Measurements from ENCODE around the gene RGL1. TPM values are rescaled to one million over a fixed set of nuclear protein-coding genes. Genes with fewer than 3 reads are reported as not detected.

Gene RGL1
- total RNA-seq, 1 experiment from 2014 or later, result 0.91 TPM

- in situ Hi-C loops (cut with HindIII; ENCODE audit: low pct_unique_long_range_greater_than_20kb, low sequenced_read_pairs), result no loop called here
- DNase-seq (ENCODE audit: low read depth), result no peak
Measured at GRCh38 chr1:183953031-183953430, 148.1 kb downstream of the RGL1 start.

DNA sequence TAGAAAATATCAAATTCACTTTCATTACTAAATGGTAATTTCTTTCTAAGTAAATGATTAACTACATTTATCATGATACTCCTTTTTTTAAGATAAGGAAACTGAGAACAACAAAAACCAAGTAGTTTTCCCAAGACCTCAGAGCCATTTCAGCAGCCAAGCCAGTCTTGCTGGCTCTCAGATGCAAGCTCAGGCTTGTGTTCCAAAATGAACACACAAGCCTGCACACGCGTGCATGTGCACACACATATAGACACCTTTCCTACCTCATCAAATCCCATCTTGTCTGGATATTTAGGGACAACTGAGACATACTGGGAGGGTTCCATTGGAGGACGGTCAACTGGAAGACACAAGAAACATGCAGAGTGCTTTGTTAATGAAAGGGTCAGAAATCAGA lies 149.6 kb downstream of the RGL1 start:
- no peak for DNase-seq (ENCODE audit: low read depth)
- in situ Hi-C loops (cut with HindIII; ENCODE audit: low pct_unique_long_range_greater_than_20kb, low sequenced_read_pairs), result no loop called here

GRCh38 chr1:183956559-183957188 lies 151.8 kb downstream of the RGL1 start:
- DNase-seq (ENCODE audit: low read depth), result peak; percentile 19
- in situ Hi-C loops (cut with HindIII; ENCODE audit: low pct_unique_long_range_greater_than_20kb, low sequenced_read_pairs), result no loop called here

- no peak for DNase-seq (ENCODE audit: low read depth)
- in situ Hi-C loops (cut with HindIII; ENCODE audit: low pct_unique_long_range_greater_than_20kb, low sequenced_read_pairs), result no loop called here
Measured at GRCh38 chr1:183957216-183957830, 152.4 kb downstream of the RGL1 start.

- in situ Hi-C loops (cut with HindIII; ENCODE audit: low pct_unique_long_range_greater_than_20kb, low sequenced_read_pairs), result no loop called here
- no peak for DNase-seq (ENCODE audit: low read depth)
Measured at GRCh38 chr1:183958958-183959357, 154.0 kb downstream of the RGL1 start.

DNA sequence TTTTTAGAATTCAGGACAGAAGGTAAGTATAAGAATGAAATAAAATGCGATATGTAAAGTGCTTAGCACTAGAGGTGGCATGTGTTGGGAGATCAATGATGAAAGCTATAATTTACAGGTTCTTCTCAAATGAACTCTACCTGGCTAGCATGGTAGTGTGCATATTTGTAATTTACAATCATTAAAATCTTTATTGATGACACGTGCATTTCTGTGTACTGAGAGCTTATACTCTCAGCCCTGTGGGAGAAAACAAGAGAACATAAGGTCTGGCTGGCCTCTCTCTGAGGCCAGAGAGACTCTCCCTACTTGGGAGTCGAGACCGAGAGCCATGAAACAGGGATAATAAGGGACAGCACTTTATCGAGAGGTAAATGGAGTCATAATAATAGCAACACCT lies 156.2 kb downstream of the RGL1 start:
- in situ Hi-C loops (cut with HindIII; ENCODE audit: low pct_unique_long_range_greater_than_20kb, low sequenced_read_pairs), result no loop called here
- no peak for DNase-seq (ENCODE audit: low read depth)

DNA sequence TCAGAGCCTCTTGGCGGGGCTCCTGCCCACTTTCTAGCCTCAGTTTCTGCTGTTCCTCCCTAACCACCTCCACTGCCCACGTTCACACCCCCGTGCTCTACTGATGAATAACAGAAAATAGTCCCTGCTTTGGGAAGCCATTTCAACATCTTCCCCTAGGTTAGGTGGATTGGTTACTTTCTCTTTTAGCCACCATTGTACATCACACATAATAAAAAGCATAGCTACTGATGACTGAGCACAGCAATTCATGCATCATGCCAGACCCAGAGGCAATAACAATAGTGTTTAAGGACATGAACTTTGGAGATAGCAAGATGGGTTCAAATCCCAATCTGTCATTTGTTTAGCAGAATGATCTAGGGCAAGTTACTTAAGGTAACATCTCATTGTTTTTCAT lies 158.0 kb downstream of the RGL1 start:
- in situ Hi-C loops (cut with HindIII; ENCODE audit: low pct_unique_long_range_greater_than_20kb, low sequenced_read_pairs), result no loop called here
- DNase-seq (ENCODE audit: low read depth), result no peak

- no peak for DNase-seq (ENCODE audit: low read depth)
- in situ Hi-C loops (cut with HindIII; ENCODE audit: low pct_unique_long_range_greater_than_20kb, low sequenced_read_pairs), result no loop called here
Measured at GRCh38 chr1:183965726-183966125, 160.8 kb downstream of the RGL1 start.

GRCh38 chr1:183966487-183966886 lies 161.6 kb downstream of the RGL1 start:
- in situ Hi-C loops (cut with HindIII; ENCODE audit: low pct_unique_long_range_greater_than_20kb, low sequenced_read_pairs), result no loop called here
- no peak for DNase-seq (ENCODE audit: low read depth)

GRCh38 chr1:183967914-183968313 lies 163.0 kb downstream of the RGL1 start:
- in situ Hi-C loops (cut with HindIII; ENCODE audit: low pct_unique_long_range_greater_than_20kb, low sequenced_read_pairs), result no loop called here
- DNase-seq (ENCODE audit: low read depth), result no peak

DNA sequence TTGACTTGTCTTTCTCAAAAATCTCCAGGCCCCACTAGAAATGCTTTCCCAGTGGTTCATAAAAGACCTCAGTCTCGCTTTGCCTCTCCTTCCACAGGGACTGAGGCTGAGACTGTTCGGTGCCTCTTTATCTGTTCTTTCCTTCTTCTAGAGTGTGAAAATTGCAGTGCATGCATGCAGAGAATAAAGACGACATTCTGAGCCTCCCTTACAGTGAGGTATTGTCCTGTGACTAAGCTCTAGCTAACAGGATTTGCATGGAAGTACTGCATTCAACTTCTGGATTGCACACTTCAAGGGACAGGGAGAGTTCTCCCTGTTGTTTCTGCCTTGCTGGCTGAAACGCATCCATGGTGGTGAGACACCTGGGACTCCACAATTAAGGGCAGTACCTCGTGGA lies 163.5 kb downstream of the RGL1 start:
- no peak for DNase-seq (ENCODE audit: low read depth)
- in situ Hi-C loops (cut with HindIII; ENCODE audit: low pct_unique_long_range_greater_than_20kb, low sequenced_read_pairs), result no loop called here

- DNase-seq (ENCODE audit: low read depth), result no peak
- in situ Hi-C loops (cut with HindIII; ENCODE audit: low pct_unique_long_range_greater_than_20kb, low sequenced_read_pairs), result no loop called here
Measured at GRCh38 chr1:183970516-183971300, 165.8 kb downstream of the RGL1 start.

GRCh38 chr1:183975651-183976050 lies 170.7 kb downstream of the RGL1 start:
- DNase-seq (ENCODE audit: low read depth), result no peak
- in situ Hi-C loops (cut with HindIII; ENCODE audit: low pct_unique_long_range_greater_than_20kb, low sequenced_read_pairs), result no loop called here

- in situ Hi-C loops (cut with HindIII; ENCODE audit: low pct_unique_long_range_greater_than_20kb, low sequenced_read_pairs), result no loop called here
- no peak for DNase-seq (ENCODE audit: low read depth)
Measured at GRCh38 chr1:183977717-183978116, 172.8 kb downstream of the RGL1 start.

Other genes starting within 250 kb of the RGL1 start
- 3.1 and 9.9 TPM in 2 replicates for gene NCF2, start 214.7 kb upstream of the RGL1 start, total RNA-seq (2014; rRNA removed; shearing (Covaris generic); ENCODE audit: low replicate concordance)
- 86.9 and 128 TPM in 2 replicates for gene ARPC5, start 169.3 kb upstream of the RGL1 start, total RNA-seq (2014; rRNA removed; shearing (Covaris generic); ENCODE audit: low replicate concordance)
- not detected in 2 replicates for gene APOBEC4, start 151.8 kb upstream of the RGL1 start, total RNA-seq (2014; rRNA removed; shearing (Covaris generic); ENCODE audit: low replicate concordance)
- gene COLGALT2, start 232.6 kb downstream of the RGL1 start, total RNA-seq (2014; rRNA removed; shearing (Covaris generic); ENCODE audit: low replicate concordance), result 0.09 and 0.10 TPM in 2 replicates
- 41.1 and 52.3 TPM in 2 replicates for gene TSEN15, start 246.6 kb downstream of the RGL1 start, total RNA-seq (2014; rRNA removed; shearing (Covaris generic); ENCODE audit: low replicate concordance)

Data from Caki2 (cell line).